GM12878 (cell line): Measurements from ENCODE around the gene RTP3. TPM values are rescaled to one million over a fixed set of nuclear protein-coding genes. Genes with fewer than 3 reads are reported as not detected.

Source experiments
- ATAC-seq: fragments of 200-7000 bp; cut with Tn5 transposase; 3 replicates; pipeline ENCODE4 v1.9.1; 2020; ENCODE audit warnings: mild to moderate bottlenecking, moderate library complexity
- BruUV-seq: library from RNA; stranded (reverse); fragments of 400-500 nt; replicated peaks from 2 replicates; lab custom pipeline; 2021; lab: Mats Ljungman, UMichigan
- CTCF ChIA-PET: fragments of 300-600 bp; sonication (Branson Sonifier 250); formaldehyde crosslinking; extraction: SDS; loops from one replicate; lab custom pipeline; 2021; ENCODE audit warnings: inconsistent platforms; lab: Yijun Ruan, JAX
- POLR2A ChIA-PET: fragments of 350-600 bp; formaldehyde crosslinking; extraction: SDS; loops from one replicate; lab custom pipeline; 2021; ENCODE audit warnings: inconsistent platforms; lab: Charles Lee
- RAD21 ChIA-PET: fragments of 300-600 bp; sonication (Branson Sonifier 250); formaldehyde crosslinking; loops from one replicate; lab custom pipeline; 2023; ENCODE audit warnings: antibody characterized with exemption; ENCODE audit not compliant: unreplicated experiment; lab: Charles Lee
- SMC1A ChIA-PET: fragments of 300-600 bp; sonication (Branson Sonifier 250); formaldehyde crosslinking; loops from one replicate; lab custom pipeline; 2023; ENCODE audit not compliant: unreplicated experiment, uncharacterized antibody; lab: Charles Lee
- DNase-seq: peaks from one replicate; pipeline ENCODE4 v3.0.0-alpha.2; 2011; ENCODE audit warnings: low read depth, low spot score
- FAIRE-seq: peaks from 3 replicates; lab custom pipeline; 2011; peaks lifted over from hg19 to GRCh38; lab: Jason Lieb, UNC
- H2AFZ ChIP-seq: 2 replicates; pipeline ENCODE4 v1.6.0; 2011; ENCODE audit warnings: low read depth, low read length, control low read depth; ENCODE audit not compliant: control insufficient read depth
- H3K27ac ChIP-seq: 2 replicates; pipeline ENCODE4 v1.5.1; 2011; ENCODE audit warnings: control low read depth; ENCODE audit not compliant: control insufficient read depth, insufficient read depth
- H3K27me3 ChIP-seq, 2 experiments: replicated peaks in 1 of 2; 2 replicates each; pipeline versions ENCODE4 v1.6.0 to v1.6.1; 2011; ENCODE audit warnings: low read length in 1 of 2; ENCODE audit not compliant: control insufficient read depth in 2 of 2, insufficient read depth in 2 of 2
- H3K36me3 ChIP-seq, 2 experiments: 2 replicates each; pipeline ENCODE4 v1.5.1; 2011; ENCODE audit warnings: low read length in 1 of 2; ENCODE audit not compliant: control insufficient read depth in 2 of 2, insufficient read depth in 2 of 2
- H3K4me1 ChIP-seq: 2 replicates; pipeline ENCODE4 v1.6.1; 2011; ENCODE audit warnings: mild to moderate bottlenecking, low read length, moderate library complexity, mixed read lengths; ENCODE audit not compliant: control insufficient read depth, insufficient read depth
- H3K4me2 ChIP-seq: 2 replicates; pipeline ENCODE4 v1.6.0; 2011; ENCODE audit warnings: control low read depth; ENCODE audit not compliant: control insufficient read depth, insufficient read depth
- H3K4me3 ChIP-seq: fragments of 200-600 bp; sonication (generic); 2 replicates; pipeline ENCODE4 v1.5.1; 2016
- H3K79me2 ChIP-seq: 2 replicates; pipeline ENCODE4 v1.6.0; 2011; ENCODE audit warnings: low read length; ENCODE audit not compliant: control insufficient read depth, insufficient read depth
- H3K9ac ChIP-seq: 2 replicates; pipeline ENCODE4 v1.8.0; 2011; ENCODE audit warnings: low read length, control low read depth, mixed read lengths; ENCODE audit not compliant: control insufficient read depth, insufficient read depth
- H3K9me3 ChIP-seq: replicated peaks from 3 replicates; pipeline ENCODE4 v1.5.1; 2011; ENCODE audit warnings: mild to moderate bottlenecking, low read length; ENCODE audit not compliant: control insufficient read depth, insufficient read depth
- H4K20me1 ChIP-seq: 2 replicates; pipeline ENCODE4 v1.6.0; 2011; ENCODE audit not compliant: control insufficient read depth, insufficient read depth
- BRCA1 ChIP-seq: IDR thresholded peaks from 2 replicates; pipeline ENCODE4 v1.6.1; 2011; ENCODE audit warnings: low read depth, low read length, improper control_type of control experiment
- CREM ChIP-seq: IDR thresholded peaks from 2 replicates; pipeline ENCODE4 v1.6.1; 2014; ENCODE audit warnings: antibody characterized with exemption, low read depth
- EGR1 ChIP-seq, 2 experiments: IDR thresholded peaks; 1 replicate in 1 of 2; 2 replicates in 1 of 2; pipeline ENCODE4 v1.6.1; 2011 to 2012; ENCODE audit warnings: low read depth in 2 of 2, low read length in 2 of 2, borderline replicate concordance in 1 of 2, mild to moderate bottlenecking in 1 of 2, moderate library complexity in 1 of 2
- FOXK2 ChIP-seq: fragments of 450-650 bp; IDR thresholded peaks from 2 replicates; pipeline ENCODE4 v1.6.1; 2017; ENCODE audit warnings: mild to moderate bottlenecking, moderate library complexity
- HDGF ChIP-seq: fragments of 450-650 bp; IDR thresholded peaks from 2 replicates; pipeline ENCODE4 v1.6.1; 2016; ENCODE audit warnings: antibody characterized with exemption
- IRF4 ChIP-seq: IDR thresholded peaks from 2 replicates; pipeline ENCODE4 v1.6.1; 2011; ENCODE audit warnings: low read depth, low read length
- MEF2A ChIP-seq: IDR thresholded peaks from 2 replicates; pipeline ENCODE4 v1.6.1; 2011; ENCODE audit warnings: low read depth, mild to moderate bottlenecking, low read length, moderate library complexity; ENCODE audit not compliant: insufficient read depth
- NR2C2 ChIP-seq: IDR thresholded peaks from 2 replicates; pipeline ENCODE4 v1.6.1; 2011; ENCODE audit warnings: borderline replicate concordance, low read depth; ENCODE audit not compliant: control insufficient read depth, insufficient read length
- NR2F1 ChIP-seq: fragments of 450-650 bp; conservative IDR thresholded peaks from 2 replicates; pipeline ENCODE4 v1.6.1; 2017; ENCODE audit warnings: mild to moderate bottlenecking
- POLR2AphosphoS2 ChIP-seq: IDR thresholded peaks from 2 replicates; pipeline ENCODE4 v1.6.1; 2011; ENCODE audit warnings: low read depth, mild to moderate bottlenecking, low read length, improper control_type of control experiment, moderate library complexity
- SIX5 ChIP-seq: IDR thresholded peaks from 2 replicates; pipeline ENCODE4 v1.6.1; 2011; ENCODE audit warnings: mild to moderate bottlenecking, low read depth, low read length, moderate library complexity; ENCODE audit not compliant: severe bottlenecking
- SMAD5 ChIP-seq: IDR thresholded peaks from 2 replicates; pipeline ENCODE4 v1.6.1; 2016; ENCODE audit warnings: antibody characterized with exemption, low read depth
- SREBF2 ChIP-seq: IDR thresholded peaks from 2 replicates; pipeline ENCODE4 v1.6.1; 2012; ENCODE audit warnings: mild to moderate bottlenecking, low read length
- STAT3 ChIP-seq: IDR thresholded peaks from 2 replicates; pipeline ENCODE4 v1.6.1; 2011; ENCODE audit warnings: low read depth, low read length, improper control_type of control experiment
- SUPT20H ChIP-seq: IDR thresholded peaks from 2 replicates; pipeline ENCODE4 v1.6.1; 2011; ENCODE audit warnings: low read depth, mild to moderate bottlenecking, low read length, moderate library complexity, borderline replicate concordance; ENCODE audit not compliant: control insufficient read depth
- ZSCAN29 ChIP-seq: fragments of 450-650 bp; IDR thresholded peaks from 2 replicates; pipeline ENCODE4 v1.6.1; 2017; ENCODE audit warnings: mild to moderate bottlenecking, moderate library complexity
- WGBS: methylation state at CpG from one replicate; pipeline ENCODE4 v1.1.6; 2016; ENCODE audit warnings: low lambda C conversion rate; ENCODE audit not compliant: insufficient replicate concordance, insufficient coverage; ENCODE audit errors: missing lambda C conversion rate; 5-methylcytosine and 5-hydroxymethylcytosine counted together
- in situ Hi-C: fragments of 300-500 bp; cut with MboI; formaldehyde crosslinking; loops from 9 replicates; pipeline ENCODE4 v1.14.3; 2018; ENCODE audit warnings: mixed read lengths
- intact Hi-C: fragments of 100-400 bp; cut with micrococcal nuclease; formaldehyde crosslinking; loops from one replicate; pipeline ENCODE4 v1.14.2; 2022; ENCODE audit not compliant: unreplicated experiment
- polyA plus RNA-seq, 11 experiments: library from polyadenylated mRNA; depleted of rRNA in 4 of 11; unstranded in 6 of 11; stranded (reverse) in 5 of 11; fragments of >200 nt; fragmentation: Nextera tagmentation in 4 of 11; fragmentation: Illumina TruSeq in 1 of 11; extraction: Ambion mirVana in 4 of 11; extraction: Trizol in 1 of 11; gene quantifications; 1 replicate in 1 of 11; 2 replicates in 10 of 11; pipeline versions ENCODE4 v1.2.1 to v1.2.3, GENCODE V29; 2011 to 2016; ENCODE audit warnings: inconsistent platforms in 2 of 11, missing spikeins in 2 of 11, low read depth in 1 of 11
- total RNA-seq, 4 experiments: library from RNA; depleted of rRNA in 3 of 4; stranded (reverse); fragments of >200 nt in 3 of 4; fragmentation: Illumina TruSeq in 1 of 4; extraction: Trizol in 1 of 4; gene quantifications; 2 replicates each; pipeline versions ENCODE4 v1.2.1 to v1.2.3, GENCODE V29; 2013 to 2021
- TF ChIP-seq, protein P1 (sequence below): fragments of 450-650 bp; IDR thresholded peaks from 2 replicates; pipeline ENCODE4 v1.6.1; 2017; ENCODE audit warnings: borderline replicate concordance

The RTP3 gene
- total and polyA plus RNA-seq, 10 of the 15 experiments (the other 5 are each of a cell fraction or from before 2014, with no cell fraction given), result 0.06 TPM; not detected in 9

- DNase-seq, result no peak
- Histone ChIP-seq H2AFZ (no peak overlapping the region), H3K4me2 (no peak overlapping the region)
- no peak for TF ChIP-seq HDGF
- TF ChIP-seq POLR2AphosphoS2, result no peak
- no peak for TF ChIP-seq NR2F1
- TF ChIP-seq NR2C2, result no peak
- no peak for TF ChIP-seq ZSCAN29
- no peak for TF ChIP-seq IRF4
- TF ChIP-seq CREM, result no peak
- TF ChIP-seq SUPT20H, result no peak
- no peak for TF ChIP-seq BRCA1
- TF ChIP-seq SREBF2, result no peak
- TF ChIP-seq STAT3, result no peak
- TF ChIP-seq MEF2A, result no peak
- no peak for TF ChIP-seq SIX5
- no peak for TF ChIP-seq SMAD5
- TF ChIP-seq FOXK2, result no peak
- no peak for TF ChIP-seq EGR1 (IDR thresholded peaks at IDR 0.05; ENCODE audit: borderline replicate concordance in 1 of 2, low read depth in 2 of 2, low read length in 2 of 2)
- TF ChIP-seq, protein P1, sequence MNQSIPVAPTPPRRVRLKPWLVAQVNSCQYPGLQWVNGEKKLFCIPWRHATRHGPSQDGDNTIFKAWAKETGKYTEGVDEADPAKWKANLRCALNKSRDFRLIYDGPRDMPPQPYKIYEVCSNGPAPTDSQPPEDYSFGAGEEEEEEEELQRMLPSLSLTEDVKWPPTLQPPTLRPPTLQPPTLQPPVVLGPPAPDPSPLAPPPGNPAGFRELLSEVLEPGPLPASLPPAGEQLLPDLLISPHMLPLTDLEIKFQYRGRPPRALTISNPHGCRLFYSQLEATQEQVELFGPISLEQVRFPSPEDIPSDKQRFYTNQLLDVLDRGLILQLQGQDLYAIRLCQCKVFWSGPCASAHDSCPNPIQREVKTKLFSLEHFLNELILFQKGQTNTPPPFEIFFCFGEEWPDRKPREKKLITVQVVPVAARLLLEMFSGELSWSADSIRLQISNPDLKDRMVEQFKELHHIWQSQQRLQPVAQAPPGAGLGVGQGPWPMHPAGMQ, result no peak
- TF ChIP-seq, all 136 proteins: peak for 0
- ChIA-PET CTCF (interaction anchor here (4.6 kb wide), 1 partner anchor 52 kb away, joined by 25 read pairs; no protein-coding TSS in a partner anchor), POLR2A (no interaction called here), SMC1A (interaction anchor here (0.7 to 1.4 kb wide), 2 partner anchors 51 to 683 kb away, joined by 3 to 4 read pairs; no protein-coding TSS in a partner anchor), RAD21 (no interaction called here)
- no TSS peak for BruUV-seq
- no peak overlapping the region for H3K4me3 ChIP-seq
- in situ Hi-C loops, result no loop called here
- no peaks in the 10 kb centered on the region for H4K20me1 ChIP-seq
- peaks cover 39% of the 10 kb centered on the region for H3K4me1 ChIP-seq
- H3K79me2 ChIP-seq, result no peaks in the 10 kb centered on the region
- no peak overlapping the region for H3K27ac ChIP-seq
- peaks cover 1% of the 10 kb centered on the region; the same call in 2 of the 3 replicates for H3K9me3 ChIP-seq
- intact Hi-C loops, result no loop called here
- ATAC-seq, result no peak
- FAIRE-seq, result no peak
- H3K9ac ChIP-seq, result no peak overlapping the region
- H3K36me3 ChIP-seq, result no peaks in the 10 kb centered on the region
- no peaks in the 10 kb centered on the region for H3K27me3 ChIP-seq
- WGBS, result 92% methylated on average over 4 of the region's 4 CpGs
These were observed 42.8 kb downstream of the RTP3 start for GRCh38 chr3:46540550-46540949.
